Esophagus squamous epithelium (tissue), 5 donors: ENCODE results near the gene TBRG4. TPM values are rescaled to one million over a fixed set of nuclear protein-coding genes. Genes with fewer than 3 reads are reported as not detected.

Experiments
- DNase-seq: peaks from one replicate; lab custom pipeline; 2025; lab: John Stamatoyannopoulos, UW
- H3K27ac ChIP-seq, 4 donors: fragments of 200-600 bp; sonication (generic); one replicate each; pipeline ENCODE4 v1.5.1; 2016 to 2019; ENCODE audit warnings: mild to moderate bottlenecking in 1 of 4
- H3K27me3 ChIP-seq, 4 donors: fragments of 200-600 bp; sonication (generic); 1 replicate in 3 of 4; 2 replicates in 1 of 4; pipeline versions ENCODE4 v1.5.1 to v1.6.0; 2017 to 2021; ENCODE audit warnings: antibody characterized with exemption in 1 of 4
- H3K36me3 ChIP-seq, 3 donors: fragments of 200-600 bp; sonication (generic); one replicate each; pipeline ENCODE4 v1.5.1; 2016 to 2019
- H3K4me1 ChIP-seq, 3 donors: fragments of 200-600 bp; sonication (generic); one replicate each; pipeline ENCODE4 v1.5.1; 2017 to 2019
- H3K4me3 ChIP-seq, 4 donors: fragments of 200-600 bp; sonication (generic); 1 replicate in 3 of 4; 2 replicates in 1 of 4; pipeline ENCODE4 v1.5.1; 2016 to 2019; ENCODE audit warnings: mild to moderate bottlenecking in 2 of 4, moderate library complexity in 1 of 4
- H3K9me3 ChIP-seq, 3 donors: fragments of 200-600 bp; sonication (generic); one replicate each; pipeline ENCODE4 v1.5.1; 2016 to 2019
- CTCF ChIP-seq, 6 experiments: fragments of 450-650 bp in 4 of 6; fragments of 200-600 bp in 2 of 6; sonication (generic) in 2 of 6; IDR thresholded peaks; one replicate each; pipeline ENCODE4 v1.5.1; 2016 to 2019; ENCODE audit warnings: antibody characterized with exemption in 6 of 6, mild to moderate bottlenecking in 4 of 6, moderate library complexity in 4 of 6
- POLR2A ChIP-seq, 4 donors: fragments of 450-650 bp; IDR thresholded peaks; one replicate each; pipeline ENCODE4 v1.6.1; 2017; ENCODE audit warnings: antibody characterized with exemption in 4 of 4, mild to moderate bottlenecking in 4 of 4, moderate library complexity in 3 of 4
- WGBS, 2 donors: methylation state at CpG; one replicate each; pipeline ENCODE4 v1.1.5; 2018; 5-methylcytosine and 5-hydroxymethylcytosine counted together
- intact Hi-C: fragments of 100-400 bp; cut with DNase I; formaldehyde crosslinking; loops from one replicate; pipeline ENCODE4 v1.15.0; 2022
- total RNA-seq, 4 donors: library from RNA; depleted of rRNA; stranded (reverse); fragments of >200 nt; gene quantifications; one replicate each; pipeline ENCODE4 v1.1.0, GENCODE V29; 2016
- donor health status: DM: yes; HTN: yes; CAD: no.

Gene TBRG4
- total RNA-seq, 4 donors from 2014 or later = 52.9 to 79.5 (median 65.4) TPM

- no peaks in the 10 kb centered on the region for H3K4me1 ChIP-seq
- intact Hi-C loops = no loop called here
- no peaks in the 10 kb centered on the region for H3K9me3 ChIP-seq
- H3K4me3 ChIP-seq = no peak overlapping the region
- DNase-seq = no peak
- WGBS, 2 donors = 91% methylated on average over 5 of the region's 7 CpGs
- H3K36me3 ChIP-seq = no peaks in the 10 kb centered on the region
- TF ChIP-seq CTCF (IDR thresholded peaks at IDR 0.05) (no peak), POLR2A (IDR thresholded peaks at IDR 0.05) (no peak)
- peaks cover 0 to 46% (median 0%) of the 10 kb centered on the region in 4 donors for H3K27me3 ChIP-seq
- no peak overlapping the region for H3K27ac ChIP-seq
These were observed 34.4 kb upstream of the TBRG4 start for GRCh38 chr7:45145881-45146280.

GRCh38 chr7:45143616-45144015 lies 32.1 kb upstream of the TBRG4 start:
- 71 to 87% methylated on average over 4 of the region's 4 CpGs for WGBS, 2 donors
- DNase-seq = no peak
- intact Hi-C loops = no loop called here

GRCh38 chr7:45140827-45141226 lies 29.3 kb upstream of the TBRG4 start:
- H3K4me3 ChIP-seq = no peak overlapping the region
- H3K36me3 ChIP-seq = no peaks in the 10 kb centered on the region
- intact Hi-C loops = no loop called here
- DNase-seq = no peak
- no peaks in the 10 kb centered on the region for H3K9me3 ChIP-seq
- WGBS, 2 donors = 85 to 89% methylated on average over 4 of the region's 4 CpGs
- H3K27me3 ChIP-seq = peaks cover 0 to 19% (median 0%) of the 10 kb centered on the region in 4 donors
- H3K4me1 ChIP-seq = no peaks in the 10 kb centered on the region
- TF ChIP-seq POLR2A (IDR thresholded peaks at IDR 0.05) (no peak), CTCF (IDR thresholded peaks at IDR 0.05) (no peak)
- H3K27ac ChIP-seq = no peak overlapping the region

More at GRCh38 chr7:45143616-45144015, 32.1 kb upstream of the TBRG4 start:
- H3K9me3 ChIP-seq = no peaks in the 10 kb centered on the region
- TF ChIP-seq CTCF (IDR thresholded peaks at IDR 0.05) (no peak), POLR2A (IDR thresholded peaks at IDR 0.05) (no peak)
- H3K4me3 ChIP-seq = no peak overlapping the region
- peaks cover 0 to 43% (median 0%) of the 10 kb centered on the region in 4 donors for H3K27me3 ChIP-seq
- H3K27ac ChIP-seq = no peak overlapping the region
- no peaks in the 10 kb centered on the region for H3K36me3 ChIP-seq
- H3K4me1 ChIP-seq = no peaks in the 10 kb centered on the region

- Histone ChIP-seq H3K4me1 (no peaks in the 10 kb centered on the region), H3K36me3 (no peaks in the 10 kb centered on the region), H3K27me3 (no peaks in the 10 kb centered on the region), H3K27ac (no peak overlapping the region), H3K9me3 (no peaks in the 10 kb centered on the region), H3K4me3 (no peak overlapping the region)
- intact Hi-C loops = loop anchor here (10.0 kb wide), 2 partner anchors 174 to 284 kb away; no protein-coding TSS in a partner anchor
- DNase-seq = no peak
- 58 to 77% methylated on average over 7 to 10 of the region's 10 CpGs for WGBS, 2 donors
- no peak for TF ChIP-seq CTCF (IDR thresholded peaks at IDR 0.05)
- no peak for TF ChIP-seq POLR2A (IDR thresholded peaks at IDR 0.05)
These were observed 27.2 kb upstream of the TBRG4 start for GRCh38 chr7:45138433-45139267.
